Umbilical cord (tissue), 2 donors: Measurements from ENCODE around the gene ANKS3. TPM values are rescaled to one million over a fixed set of nuclear protein-coding genes. Genes with fewer than 3 reads are reported as not detected.
A peak's percentile ranks its signal among the peaks of the same experiment; 100 is the strongest.
"Not testable (repeated sequence)": the region's sequence is repeated elsewhere in the genome, so short reads cannot be mapped to it uniquely, and the experiment has no call there.

Experiments used
- DNase-seq: peaks from one replicate; pipeline ENCODE4 v3.0.0-alpha.2; 2015; ENCODE audit warnings: low spot score
- total RNA-seq: library from RNA; depleted of rRNA; stranded (reverse); fragments of >200 nt; gene quantifications from one replicate; pipeline ENCODE4 v1.2.3, GENCODE V29; 2014; ENCODE audit warnings: low replicate concordance; ENCODE audit not compliant: insufficient read depth

The ANKS3 gene
- total RNA-seq, 1 donor from 2014 or later = 18.8 TPM

DNA sequence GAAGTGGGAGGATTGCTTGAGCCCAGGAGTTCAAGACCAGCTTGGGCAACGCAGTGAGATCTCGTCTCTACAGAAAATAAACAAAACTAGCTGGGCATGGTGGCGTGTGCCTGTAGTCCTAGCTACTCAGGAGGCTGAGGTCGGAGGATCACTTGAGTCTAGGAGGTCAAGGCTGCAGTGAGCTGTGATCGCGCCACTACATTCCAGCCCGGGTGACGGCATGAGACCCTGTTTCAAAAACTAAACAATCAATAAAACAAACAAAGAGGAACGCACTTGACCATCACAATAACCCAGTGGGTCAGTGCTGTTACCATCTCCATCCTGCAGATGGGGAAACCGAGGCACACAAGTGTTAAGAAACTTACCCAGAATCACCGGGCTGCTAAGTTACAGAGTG, 19.2 kb upstream of the ANKS3 start:
- DNase-seq = no peak

- no peak for DNase-seq
Observed at GRCh38 chr16:4752351-4753100, 18.5 kb upstream of the ANKS3 start.

DNA sequence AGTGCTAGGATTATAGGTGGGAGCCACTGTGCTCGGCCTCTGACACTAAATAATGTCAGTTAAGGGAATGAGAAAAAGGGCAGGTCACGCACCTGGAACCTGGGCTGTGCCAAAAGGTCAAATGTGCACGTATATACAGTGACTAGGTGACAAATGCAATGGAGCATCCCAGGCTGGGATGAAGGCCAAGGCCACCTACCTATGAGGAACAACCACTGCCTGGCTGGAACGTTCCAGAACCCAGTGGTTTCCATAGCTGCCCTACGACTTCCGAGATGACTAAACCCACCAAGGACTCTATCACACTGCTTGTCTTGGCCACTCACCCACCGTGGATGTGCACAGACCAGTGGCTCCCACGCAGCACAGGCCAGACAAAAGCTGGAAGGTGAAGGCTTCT, 16.8 kb upstream of the ANKS3 start:
- DNase-seq = no peak

GRCh38 chr16:4749700-4750257, 15.7 kb upstream of the ANKS3 start:
- no peak for DNase-seq

- DNase-seq = no peak
Observed at GRCh38 chr16:4748682-4749411, 14.8 kb upstream of the ANKS3 start.

- no peak for DNase-seq
Observed at GRCh38 chr16:4747906-4748681, 14.0 kb upstream of the ANKS3 start.

- peak; percentile 73 for DNase-seq
Observed at GRCh38 chr16:4746991-4747574, 13.0 kb upstream of the ANKS3 start.

DNA sequence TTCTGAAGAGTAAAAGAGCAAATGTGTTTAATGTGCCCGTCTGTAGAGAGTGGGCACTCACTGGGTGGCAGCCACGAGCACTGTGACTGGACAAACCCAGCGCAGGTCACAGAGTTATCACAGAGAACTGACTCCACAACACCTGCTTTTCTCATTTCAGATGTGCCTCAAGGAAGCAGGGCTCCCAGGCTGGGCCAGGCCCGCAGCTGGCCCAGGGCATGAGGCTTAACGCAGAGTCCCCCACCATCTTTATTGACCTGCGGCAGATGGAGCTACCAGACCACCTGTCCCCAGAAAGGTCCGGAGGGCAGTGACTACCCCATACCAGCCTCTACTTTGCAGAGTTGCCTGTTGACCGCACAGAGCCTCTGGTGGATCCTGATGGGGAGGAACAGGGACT, 12.1 kb upstream of the ANKS3 start:
- DNase-seq = no peak

DNA sequence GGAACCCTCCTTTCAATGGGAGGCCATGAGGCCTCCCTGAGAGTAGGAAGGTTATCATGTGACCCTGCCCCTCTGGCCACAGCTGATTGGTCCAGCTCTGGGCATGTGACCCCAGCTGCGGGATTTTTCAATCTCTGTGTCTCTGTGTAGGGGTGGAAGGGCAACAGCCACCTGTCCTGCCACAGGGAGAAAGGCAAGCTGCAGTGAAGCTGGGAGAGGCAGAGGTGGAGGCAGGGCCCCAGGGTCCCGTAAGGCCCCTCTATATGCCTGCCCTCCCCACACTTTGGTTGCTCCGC, 11.2 kb upstream of the ANKS3 start:
- no peak for DNase-seq

- no peak for DNase-seq
Observed at GRCh38 chr16:4744555-4745273, 10.6 kb upstream of the ANKS3 start.

DNA sequence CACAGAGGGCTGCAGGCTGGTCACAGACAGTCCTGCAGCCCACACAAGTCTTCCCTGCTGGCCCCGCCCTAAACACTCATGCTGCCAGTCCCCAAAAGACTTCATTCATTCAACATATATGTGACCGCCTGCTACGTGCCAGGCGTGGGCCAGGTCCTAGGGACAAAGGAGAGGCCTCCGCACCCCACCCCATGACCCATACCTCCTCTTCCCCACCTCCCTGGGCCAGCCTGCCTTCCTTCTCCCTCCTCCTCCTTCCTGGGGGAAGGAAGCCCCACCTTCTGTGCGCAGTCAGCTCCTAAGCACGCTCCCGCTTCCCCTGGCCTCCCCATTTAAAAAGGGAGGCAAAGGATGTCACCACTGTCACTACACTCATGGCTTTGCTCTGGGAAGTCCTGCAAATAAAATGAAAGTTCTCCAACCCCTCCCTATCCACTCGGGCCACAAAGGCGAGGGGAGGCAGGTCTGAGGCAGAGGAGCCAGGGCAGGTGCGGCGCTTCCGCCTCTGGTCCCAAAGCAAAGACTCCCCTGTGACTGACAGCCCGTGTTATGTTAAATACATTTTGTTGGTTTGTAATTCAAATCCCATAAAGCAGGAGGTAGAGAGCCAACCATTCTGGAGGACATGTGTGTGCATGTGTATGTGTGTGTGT, 9.3 kb upstream of the ANKS3 start:
- no peak for DNase-seq

DNA sequence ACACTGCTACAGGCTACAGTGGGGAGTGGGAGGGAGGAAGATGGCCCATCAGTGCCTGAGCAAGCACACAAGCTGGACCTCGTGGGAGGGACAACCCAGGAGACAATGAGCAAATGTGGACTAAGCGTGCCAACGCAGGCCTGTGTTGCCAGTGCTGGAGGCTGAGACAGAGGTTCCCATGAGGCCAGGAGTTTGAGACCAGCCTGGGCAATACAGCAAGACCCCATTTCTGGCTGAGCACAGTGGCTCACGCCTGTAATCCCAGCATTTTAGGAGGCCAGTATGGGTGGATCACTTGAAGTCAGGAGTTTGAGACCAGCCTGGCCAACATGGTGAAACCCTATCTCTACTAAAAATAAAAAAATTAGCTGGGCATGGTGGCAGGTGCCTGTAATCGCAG, 4.3 kb upstream of the ANKS3 start:
- DNase-seq = not testable (repeated sequence)

- DNase-seq = no peak
Observed at GRCh38 chr16:4737545-4737944, 3.5 kb upstream of the ANKS3 start.

- no peak for DNase-seq
Observed at GRCh38 chr16:4736546-4736945, 2.5 kb upstream of the ANKS3 start.

GRCh38 chr16:4734730-4735535, 862 bp upstream of the ANKS3 start:
- DNase-seq = peak; percentile 91

DNA sequence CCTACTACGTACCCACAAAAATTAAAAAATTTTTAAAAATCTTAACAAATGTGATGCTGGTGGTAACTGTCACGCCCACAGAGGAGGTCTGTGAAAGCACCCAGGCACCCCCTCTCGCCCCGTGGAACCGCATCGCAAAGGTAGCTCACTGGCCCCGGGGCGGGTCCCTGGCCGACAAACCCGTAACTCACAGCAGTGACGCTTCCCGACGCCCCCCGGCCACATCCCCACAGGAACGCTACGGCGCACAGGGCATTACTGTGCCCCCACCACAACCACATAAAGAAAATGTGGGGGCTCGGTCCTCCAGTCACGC, 366 bp downstream of the ANKS3 start:
- DNase-seq = no peak

GRCh38 chr16:4733211-4733742, 794 bp downstream of the ANKS3 start:
- no peak for DNase-seq

DNA sequence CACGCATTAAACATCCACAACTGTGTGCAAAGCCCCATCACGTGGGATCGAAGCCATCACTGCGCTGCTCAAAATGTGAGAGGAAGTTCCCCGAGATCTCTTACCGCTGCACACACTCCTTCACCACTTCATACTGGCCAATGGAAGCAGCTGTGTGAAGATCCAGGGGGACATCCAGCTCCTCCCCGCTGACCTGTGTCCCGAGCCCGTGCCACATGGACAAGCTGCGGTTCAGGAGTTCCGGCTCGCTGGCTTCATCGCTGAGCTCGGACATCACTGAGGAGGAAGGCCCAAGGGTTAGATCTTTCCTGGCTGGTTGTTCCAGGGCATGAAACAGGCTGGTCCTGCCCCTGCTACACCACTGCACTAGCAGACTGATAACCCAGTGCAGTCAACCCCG, 4.2 kb downstream of the ANKS3 start:
- DNase-seq = no peak

GRCh38 chr16:4728676-4729075, 5.4 kb downstream of the ANKS3 start:
- no peak for DNase-seq

- DNase-seq = no peak
Observed at GRCh38 chr16:4726616-4727015, 7.5 kb downstream of the ANKS3 start.
